ENCODE measurements around the gene OSBPL8. TPM values are rescaled to one million over a fixed set of nuclear protein-coding genes. Genes with fewer than 3 reads are reported as not detected.
"Not testable (repeated sequence)": the region's sequence is repeated elsewhere in the genome, so short reads cannot be mapped to it uniquely, and the experiment has no call there.

The OSBPL8 gene
- total RNA-seq, 1 donor, result 133 TPM

DNA sequence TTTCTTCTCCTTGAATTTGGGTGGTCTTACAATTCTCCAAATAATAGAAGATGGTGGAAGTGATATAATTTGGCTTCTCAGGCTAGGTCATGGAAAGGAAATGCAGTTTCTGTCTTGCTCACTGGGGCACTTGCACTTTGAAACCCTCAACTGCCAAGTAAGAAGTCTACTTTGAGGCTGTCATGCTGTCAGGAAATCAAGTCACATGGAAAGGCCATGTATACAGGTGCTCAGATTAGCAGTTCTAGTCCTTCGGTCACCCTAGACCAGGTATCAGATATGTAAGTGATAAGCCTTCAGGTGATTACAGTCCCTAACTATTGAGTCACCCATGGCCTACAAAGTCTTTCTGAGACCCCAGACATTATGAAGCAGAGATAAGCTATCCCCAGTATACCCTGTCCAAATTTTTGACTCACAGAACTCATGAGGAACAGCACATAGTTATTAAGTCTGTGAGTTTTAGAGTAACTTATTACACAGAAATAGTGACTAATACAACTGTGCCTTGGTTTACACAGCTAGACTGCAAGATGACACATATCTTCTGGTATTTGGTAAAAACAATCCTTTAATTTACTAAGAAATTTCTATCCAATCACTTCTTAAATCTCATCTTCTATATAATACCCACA lies 185.1 kb downstream of the OSBPL8 start:
- no peak for TF ChIP-seq CTCF (IDR thresholded peaks at IDR 0.05; ENCODE audit: insufficient read depth, low read length)
- H3K4me3 ChIP-seq (ENCODE audit: low read depth, low read length), result no peak overlapping the region
- DNase-seq (ENCODE audit: low read depth), result no peak

- no peak for TF ChIP-seq CTCF (IDR thresholded peaks at IDR 0.05; ENCODE audit: insufficient read depth, low read length)
- no peak overlapping the region for H3K4me3 ChIP-seq (ENCODE audit: low read depth, low read length)
- no peak for DNase-seq (ENCODE audit: low read depth)
Measured at GRCh38 chr12:76368230-76368629, 191.3 kb downstream of the OSBPL8 start.

GRCh38 chr12:76366163-76366562 lies 193.4 kb downstream of the OSBPL8 start:
- TF ChIP-seq CTCF (IDR thresholded peaks at IDR 0.05; ENCODE audit: insufficient read depth, low read length), result no peak
- DNase-seq (ENCODE audit: low read depth), result no peak
- no peak overlapping the region for H3K4me3 ChIP-seq (ENCODE audit: low read depth, low read length)

- DNase-seq (ENCODE audit: low read depth); H3K4me3 ChIP-seq (ENCODE audit: low read depth, low read length): not testable (repeated sequence)
Measured at GRCh38 chr12:76364131-76364530, 195.4 kb downstream of the OSBPL8 start.

- no peak for TF ChIP-seq CTCF (IDR thresholded peaks at IDR 0.05; ENCODE audit: insufficient read depth, low read length)
Measured at GRCh38 chr12:76360316-76360715, 199.3 kb downstream of the OSBPL8 start.

DNA sequence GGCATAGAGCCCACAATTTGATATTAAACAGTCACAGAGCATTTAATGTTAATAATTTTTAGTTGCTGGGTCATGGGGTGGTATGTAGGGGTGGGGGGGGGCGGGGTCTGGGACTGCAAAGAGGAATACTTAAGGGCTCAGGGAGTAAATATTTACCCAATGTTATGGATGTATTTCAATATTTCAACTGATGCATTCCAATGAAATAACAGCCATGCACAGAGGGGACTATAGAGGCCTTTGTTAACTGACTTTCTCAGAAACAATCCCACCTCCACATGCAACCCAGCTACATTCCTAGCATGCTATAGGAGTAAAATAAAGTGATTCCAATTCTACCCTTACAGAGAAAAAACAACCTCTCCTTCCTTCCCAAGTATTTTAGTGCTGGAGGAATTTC lies 203.5 kb downstream of the OSBPL8 start:
- no peak for DNase-seq (ENCODE audit: low read depth)
- H3K4me3 ChIP-seq (ENCODE audit: low read depth, low read length), result no peak overlapping the region
- TF ChIP-seq CTCF (IDR thresholded peaks at IDR 0.05; ENCODE audit: insufficient read depth, low read length), result no peak

More at GRCh38 chr12:76360316-76360715, 199.3 kb downstream of the OSBPL8 start:
- H3K4me3 ChIP-seq (ENCODE audit: low read depth, low read length), result no peak overlapping the region
- DNase-seq (ENCODE audit: low read depth), result no peak

GRCh38 chr12:76348079-76348901 lies 211.3 kb downstream of the OSBPL8 start, which contains the start of gene BBS10:
TSS of gene BBS10 (minus strand) at chr12:76348415. CDS start at chr12:76348358, 57 bp downstream.
- H3K4me3 ChIP-seq (ENCODE audit: low read depth, low read length), result peak within 1 kb of the TSS; percentile 77
- peak; percentile 94 for DNase-seq (ENCODE audit: low read depth)
- peak; percentile 72 for TF ChIP-seq CTCF (IDR thresholded peaks at IDR 0.05; ENCODE audit: insufficient read depth, low read length)

Data from fibroblast of the aortic adventitia (primary cell).